Measurements from ENCODE around the gene PACSIN2. TPM values are rescaled to one million over a fixed set of nuclear protein-coding genes. Genes with fewer than 3 reads are reported as not detected.

PACSIN2 gene
- total RNA-seq, 1 donor, result 35.2 TPM

DNA sequence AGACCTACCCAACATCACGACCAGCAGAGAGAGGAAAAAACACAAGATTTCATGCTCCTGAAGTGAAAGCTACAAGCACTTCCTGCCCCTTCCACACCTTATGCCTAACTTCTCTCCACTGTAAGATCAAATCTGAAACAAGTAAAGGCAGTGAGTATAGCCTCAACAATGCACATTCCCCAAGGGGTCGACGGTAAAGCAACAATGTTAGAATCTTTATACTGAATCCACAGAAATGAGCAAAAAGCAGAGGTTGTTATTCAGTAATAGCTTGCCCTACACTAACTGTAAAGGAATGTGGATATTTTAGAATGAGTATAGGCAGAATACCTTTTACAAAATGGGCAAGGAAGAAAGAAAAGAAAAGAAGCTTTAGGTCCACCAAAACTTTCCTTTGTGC lies 173.5 kb downstream of the PACSIN2 start:
- TF ChIP-seq, protein P1, sequence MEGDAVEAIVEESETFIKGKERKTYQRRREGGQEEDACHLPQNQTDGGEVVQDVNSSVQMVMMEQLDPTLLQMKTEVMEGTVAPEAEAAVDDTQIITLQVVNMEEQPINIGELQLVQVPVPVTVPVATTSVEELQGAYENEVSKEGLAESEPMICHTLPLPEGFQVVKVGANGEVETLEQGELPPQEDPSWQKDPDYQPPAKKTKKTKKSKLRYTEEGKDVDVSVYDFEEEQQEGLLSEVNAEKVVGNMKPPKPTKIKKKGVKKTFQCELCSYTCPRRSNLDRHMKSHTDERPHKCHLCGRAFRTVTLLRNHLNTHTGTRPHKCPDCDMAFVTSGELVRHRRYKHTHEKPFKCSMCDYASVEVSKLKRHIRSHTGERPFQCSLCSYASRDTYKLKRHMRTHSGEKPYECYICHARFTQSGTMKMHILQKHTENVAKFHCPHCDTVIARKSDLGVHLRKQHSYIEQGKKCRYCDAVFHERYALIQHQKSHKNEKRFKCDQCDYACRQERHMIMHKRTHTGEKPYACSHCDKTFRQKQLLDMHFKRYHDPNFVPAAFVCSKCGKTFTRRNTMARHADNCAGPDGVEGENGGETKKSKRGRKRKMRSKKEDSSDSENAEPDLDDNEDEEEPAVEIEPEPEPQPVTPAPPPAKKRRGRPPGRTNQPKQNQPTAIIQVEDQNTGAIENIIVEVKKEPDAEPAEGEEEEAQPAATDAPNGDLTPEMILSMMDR (IDR thresholded peaks at IDR 0.05; ENCODE audit: insufficient read depth, low read length), result no peak
- no peak overlapping the region for H3K4me3 ChIP-seq (ENCODE audit: low read depth, low read length)
- DNase-seq (ENCODE audit: low read depth), result peak; percentile 37

DNA sequence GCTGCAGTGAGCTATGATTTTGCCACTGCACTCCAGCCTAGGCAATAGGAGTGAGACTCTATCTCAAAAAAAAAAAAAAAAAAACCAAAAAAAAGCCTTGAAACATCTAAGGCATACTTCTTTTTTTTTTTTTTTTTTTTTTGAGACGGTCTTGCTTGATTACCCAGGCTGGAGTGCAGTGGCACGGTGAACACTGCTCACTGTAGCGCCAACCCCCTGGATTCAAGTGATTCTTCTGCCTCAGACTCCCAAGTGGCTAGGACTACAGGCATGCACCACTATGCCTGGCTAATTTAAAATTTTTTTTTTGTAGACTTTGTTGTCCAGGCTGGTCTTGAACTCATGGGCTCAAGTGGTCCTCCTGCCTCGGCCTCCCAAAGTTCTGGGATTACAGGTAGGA lies 177.4 kb downstream of the PACSIN2 start:
- no peak overlapping the region for H3K4me3 ChIP-seq (ENCODE audit: low read depth, low read length)
- no peak for DNase-seq (ENCODE audit: low read depth)
- TF ChIP-seq, protein P1 (IDR thresholded peaks at IDR 0.05; ENCODE audit: insufficient read depth, low read length), result no peak

DNA sequence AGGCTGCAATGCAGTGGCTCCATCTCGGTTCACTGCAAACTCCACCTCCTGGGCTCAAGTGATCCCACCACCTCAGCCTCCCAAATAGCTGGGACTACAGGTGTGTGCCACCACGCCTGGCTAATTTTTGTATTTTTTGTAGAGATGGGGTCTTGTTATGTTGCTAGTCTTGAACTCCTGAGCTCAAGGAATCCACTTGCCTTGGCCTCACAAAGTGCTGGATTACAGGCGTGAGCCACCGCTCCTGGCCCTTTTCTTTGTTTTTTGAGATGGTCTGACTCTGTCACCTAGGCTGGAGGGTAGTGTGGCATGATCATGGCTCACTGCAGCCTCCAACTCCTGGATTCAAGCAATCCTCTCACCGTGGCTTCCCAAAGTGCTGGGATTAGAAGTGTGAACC lies 178.9 kb downstream of the PACSIN2 start:
- TF ChIP-seq, protein P1 (IDR thresholded peaks at IDR 0.05; ENCODE audit: insufficient read depth, low read length), result no peak
- no peak for DNase-seq (ENCODE audit: low read depth)
- H3K4me3 ChIP-seq (ENCODE audit: low read depth, low read length), result no peak overlapping the region

DNA sequence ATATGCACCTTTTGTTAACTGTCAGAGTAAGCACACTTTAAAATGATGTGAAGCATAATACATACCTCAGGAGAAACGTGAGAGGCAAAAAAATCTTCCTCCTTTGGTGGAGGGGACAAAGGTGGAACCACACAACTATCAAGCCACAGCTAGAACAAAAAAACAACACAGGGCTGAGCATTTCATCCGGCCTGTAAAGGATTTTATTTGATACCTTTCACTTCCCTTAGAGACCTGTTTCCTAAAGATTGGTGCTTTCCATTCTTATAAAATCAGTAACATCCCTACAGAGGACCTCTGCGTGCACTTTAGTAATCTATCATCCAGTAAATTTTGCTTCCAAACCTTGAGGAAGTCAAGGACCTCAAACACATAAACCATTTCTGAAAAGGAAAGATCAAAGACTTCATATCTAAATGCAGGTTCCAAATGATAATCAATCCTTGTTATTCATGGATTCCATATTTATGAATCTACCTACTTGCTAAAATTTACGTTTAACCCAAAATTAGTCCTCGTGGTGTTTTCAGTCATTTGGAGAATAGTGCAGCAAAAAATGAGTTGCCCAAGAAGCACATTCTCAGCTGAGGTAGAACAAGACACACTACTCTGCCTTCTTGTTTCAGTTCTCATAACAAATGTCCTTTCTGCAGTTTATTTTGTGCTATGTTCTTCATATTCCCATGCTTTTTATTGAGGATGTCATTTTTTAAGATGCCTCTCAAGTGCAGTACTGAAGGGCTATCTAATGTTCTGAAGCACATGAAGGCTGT lies 180.6 kb downstream of the PACSIN2 start:
- DNase-seq (ENCODE audit: low read depth), result no peak
- TF ChIP-seq, protein P1 (IDR thresholded peaks at IDR 0.05; ENCODE audit: insufficient read depth, low read length), result no peak
- no peak overlapping the region for H3K4me3 ChIP-seq (ENCODE audit: low read depth, low read length)

DNA sequence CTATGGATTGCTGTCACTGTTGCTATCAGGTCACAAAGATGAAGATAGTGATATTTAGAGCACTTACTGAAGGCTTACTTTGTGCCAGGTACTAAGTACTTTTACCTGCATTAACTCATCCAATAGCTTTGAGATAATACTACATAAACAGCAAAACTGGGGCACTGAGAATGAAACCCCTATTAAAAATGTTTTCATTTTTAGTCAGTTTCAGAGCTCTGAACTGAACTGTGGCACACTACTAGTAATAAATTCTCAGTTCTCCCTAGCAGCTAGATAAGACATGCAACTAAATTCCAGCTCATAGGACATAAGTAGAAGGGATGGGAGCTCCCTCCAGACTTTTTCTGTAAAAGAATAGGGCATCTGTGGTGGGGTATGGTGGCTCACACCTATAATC lies 181.8 kb downstream of the PACSIN2 start:
- TF ChIP-seq, protein P1 (IDR thresholded peaks at IDR 0.05; ENCODE audit: insufficient read depth, low read length), result no peak
- H3K4me3 ChIP-seq (ENCODE audit: low read depth, low read length), result no peak overlapping the region
- no peak for DNase-seq (ENCODE audit: low read depth)

DNA sequence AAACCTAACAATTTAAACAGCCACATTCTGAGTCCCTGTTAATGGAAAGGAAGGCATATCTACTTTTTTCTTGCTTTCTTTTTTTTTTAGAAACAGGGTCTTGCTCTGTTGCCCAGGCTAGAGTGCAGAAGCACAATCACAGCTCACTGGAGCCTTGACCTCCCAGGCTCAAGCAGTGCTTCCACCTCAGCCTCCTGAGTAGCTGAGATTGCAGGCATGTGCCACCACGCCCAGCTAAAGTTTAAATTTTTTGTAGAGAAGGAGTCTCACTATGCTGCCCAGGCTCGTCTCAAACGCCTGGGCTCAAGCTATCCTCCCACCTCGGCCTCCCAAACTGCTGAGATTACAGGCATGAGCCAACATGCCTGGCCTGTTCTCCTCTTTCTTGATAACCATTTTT lies 183.2 kb downstream of the PACSIN2 start:
- no peak for DNase-seq (ENCODE audit: low read depth)
- TF ChIP-seq, protein P1 (IDR thresholded peaks at IDR 0.05; ENCODE audit: insufficient read depth, low read length), result no peak

DNA sequence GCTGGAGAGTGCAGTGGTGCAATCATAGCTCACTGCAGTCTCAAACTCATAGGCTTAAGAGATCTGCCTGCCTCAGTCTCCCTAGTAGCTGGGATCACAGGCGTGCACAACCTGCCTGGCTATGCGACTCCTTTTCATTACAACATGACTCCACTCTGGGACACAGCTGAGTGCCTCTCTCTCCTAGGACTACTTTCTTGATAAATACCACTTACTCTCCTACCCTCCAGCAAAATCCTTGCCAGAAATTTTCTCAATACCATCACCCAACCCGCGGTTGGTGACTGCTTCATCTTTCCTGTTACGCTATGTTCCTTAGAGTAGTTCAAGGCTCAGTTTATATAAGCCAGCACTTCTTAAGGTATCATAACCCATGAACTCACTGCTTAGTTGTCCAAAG lies 184.8 kb downstream of the PACSIN2 start:
- DNase-seq (ENCODE audit: low read depth), result no peak
- TF ChIP-seq, protein P1 (IDR thresholded peaks at IDR 0.05; ENCODE audit: insufficient read depth, low read length), result no peak
- H3K4me3 ChIP-seq (ENCODE audit: low read depth, low read length), result no peak overlapping the region

More for the DNA sequence above, 183.2 kb downstream of the PACSIN2 start:
- no peak overlapping the region for H3K4me3 ChIP-seq (ENCODE audit: low read depth, low read length)
